Ectodermal cell (in vitro differentiated cells): Measurements from ENCODE around the gene SERPINI1.

Source experiments
- H3K27ac ChIP-seq: 2 replicates; pipeline ENCODE4 v1.7.0; 2013; ENCODE audit warnings: mild to moderate bottlenecking, low read depth, low read length; ENCODE audit not compliant: insufficient read depth, poor library complexity, severe bottlenecking
- H3K27me3 ChIP-seq: 2 replicates; pipeline ENCODE4 v1.7.0; 2013; ENCODE audit warnings: mild to moderate bottlenecking, low read length; ENCODE audit not compliant: insufficient read depth, control insufficient read depth, poor library complexity, severe bottlenecking
- H3K36me3 ChIP-seq: one replicate; pipeline ENCODE4 v1.7.0; 2013; ENCODE audit warnings: low read length; ENCODE audit not compliant: control insufficient read depth, insufficient read depth
- H3K4me1 ChIP-seq: one replicate; pipeline ENCODE4 v1.7.0; 2013; ENCODE audit warnings: low read length; ENCODE audit not compliant: control insufficient read depth, insufficient read depth
- H3K4me3 ChIP-seq: 2 replicates; pipeline ENCODE4 v1.7.0; 2013; ENCODE audit warnings: low read depth, low read length, control low read depth; ENCODE audit not compliant: insufficient read depth
- H3K9me3 ChIP-seq: 2 replicates; pipeline ENCODE4 v1.7.0; 2013; ENCODE audit warnings: mild to moderate bottlenecking, low read length, moderate library complexity; ENCODE audit not compliant: control insufficient read depth
- WGBS, 2 experiments: methylation state at CpG; one replicate each; pipeline ENCODE4 v1.1.7; 2013; ENCODE audit warnings: missing lambda C conversion rate in 2 of 2; 5-methylcytosine and 5-hydroxymethylcytosine counted together

SERPINI1 gene

DNA sequence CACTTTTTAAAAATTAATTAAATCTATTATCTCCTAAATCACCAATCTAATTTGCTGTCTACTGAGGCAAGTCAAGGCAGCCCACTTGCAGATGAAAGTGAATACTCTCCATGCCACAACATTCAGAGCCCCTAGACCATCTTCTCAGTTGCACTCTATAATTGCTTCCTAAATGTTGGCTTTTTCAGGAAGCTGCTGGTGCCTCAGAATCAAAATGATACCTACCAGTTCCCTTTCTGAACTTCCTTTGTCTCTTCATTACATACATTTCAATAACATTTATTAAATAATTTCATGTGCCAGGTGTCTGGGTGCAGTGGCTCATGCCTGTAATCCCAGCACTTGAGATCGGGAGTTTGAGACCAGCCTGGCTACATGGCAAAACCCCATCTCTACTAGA lies 124.1 kb downstream of the SERPINI1 start:
- WGBS, 2 experiments = 73 to 95% methylated on average over 1 of the region's 1 CpG
- H3K27ac ChIP-seq = no peak overlapping the region
- no peaks in the 10 kb centered on the region for H3K27me3 ChIP-seq
- H3K4me3 ChIP-seq = no peak overlapping the region
- H3K4me1 ChIP-seq = no peaks in the 10 kb centered on the region
- H3K9me3 ChIP-seq = no peaks in the 10 kb centered on the region
- no peaks in the 10 kb centered on the region for H3K36me3 ChIP-seq

DNA sequence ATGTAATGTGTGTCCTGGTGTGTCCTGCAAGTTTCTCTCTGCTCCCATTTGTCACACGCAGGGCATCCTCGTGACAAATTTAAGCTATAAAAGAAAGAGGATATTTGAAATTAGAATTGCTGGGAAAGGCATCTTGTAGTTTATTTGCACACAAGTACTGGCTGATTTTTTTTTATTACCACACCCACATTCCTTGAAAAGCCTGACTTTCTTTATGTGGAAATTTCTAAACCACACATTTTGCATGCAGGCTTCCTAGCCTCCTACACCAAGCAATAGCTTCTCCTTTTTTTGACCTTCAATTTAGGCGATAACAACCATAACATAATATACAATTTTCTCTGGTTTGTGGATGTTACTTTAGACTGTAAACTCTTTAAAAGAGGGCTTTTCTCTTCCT lies 126.1 kb downstream of the SERPINI1 start:
- Histone ChIP-seq H3K36me3 (no peaks in the 10 kb centered on the region), H3K4me1 (no peaks in the 10 kb centered on the region), H3K27ac (no peak overlapping the region), H3K4me3 (no peak overlapping the region), H3K27me3 (no peaks in the 10 kb centered on the region), H3K9me3 (no peaks in the 10 kb centered on the region)
- WGBS, 2 experiments = 90 to 91% methylated on average over 2 of the region's 3 CpGs

DNA sequence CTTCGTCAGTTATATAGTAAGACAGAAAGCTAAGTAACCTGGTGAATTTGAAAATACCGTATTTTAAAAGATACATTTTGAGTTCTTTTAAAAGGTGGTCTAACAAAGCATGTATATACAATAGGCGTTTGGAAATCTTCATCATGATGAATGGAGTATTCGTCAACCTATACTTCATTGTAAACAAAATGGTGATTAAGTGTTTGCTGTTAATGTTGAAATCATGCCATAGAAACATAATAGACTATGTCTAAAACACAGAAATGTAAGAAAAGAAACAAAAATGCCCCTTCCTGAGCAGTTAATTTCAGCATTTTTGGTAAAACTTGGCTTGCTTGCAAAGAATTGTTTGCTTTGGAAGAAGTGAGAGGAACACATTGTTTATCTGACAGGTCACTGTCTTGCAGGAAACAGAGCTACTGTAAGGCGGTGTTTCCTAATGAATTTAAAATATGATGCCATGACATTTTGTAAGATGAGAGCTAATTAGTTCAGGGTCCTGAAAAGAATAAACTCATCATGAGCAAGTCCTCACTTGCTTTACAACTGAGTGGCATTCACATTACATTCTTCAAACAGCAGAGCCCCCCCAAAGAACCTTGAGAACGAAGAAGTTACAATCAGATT lies 126.7 kb downstream of the SERPINI1 start:
- H3K4me1 ChIP-seq = no peaks in the 10 kb centered on the region
- no peaks in the 10 kb centered on the region for H3K27me3 ChIP-seq
- H3K9me3 ChIP-seq = no peaks in the 10 kb centered on the region
- no peak overlapping the region for H3K27ac ChIP-seq
- H3K36me3 ChIP-seq = no peaks in the 10 kb centered on the region
- WGBS, 2 experiments = 91% methylated on average over 5 to 6 of the region's 6 CpGs
- H3K4me3 ChIP-seq = no peak overlapping the region

DNA sequence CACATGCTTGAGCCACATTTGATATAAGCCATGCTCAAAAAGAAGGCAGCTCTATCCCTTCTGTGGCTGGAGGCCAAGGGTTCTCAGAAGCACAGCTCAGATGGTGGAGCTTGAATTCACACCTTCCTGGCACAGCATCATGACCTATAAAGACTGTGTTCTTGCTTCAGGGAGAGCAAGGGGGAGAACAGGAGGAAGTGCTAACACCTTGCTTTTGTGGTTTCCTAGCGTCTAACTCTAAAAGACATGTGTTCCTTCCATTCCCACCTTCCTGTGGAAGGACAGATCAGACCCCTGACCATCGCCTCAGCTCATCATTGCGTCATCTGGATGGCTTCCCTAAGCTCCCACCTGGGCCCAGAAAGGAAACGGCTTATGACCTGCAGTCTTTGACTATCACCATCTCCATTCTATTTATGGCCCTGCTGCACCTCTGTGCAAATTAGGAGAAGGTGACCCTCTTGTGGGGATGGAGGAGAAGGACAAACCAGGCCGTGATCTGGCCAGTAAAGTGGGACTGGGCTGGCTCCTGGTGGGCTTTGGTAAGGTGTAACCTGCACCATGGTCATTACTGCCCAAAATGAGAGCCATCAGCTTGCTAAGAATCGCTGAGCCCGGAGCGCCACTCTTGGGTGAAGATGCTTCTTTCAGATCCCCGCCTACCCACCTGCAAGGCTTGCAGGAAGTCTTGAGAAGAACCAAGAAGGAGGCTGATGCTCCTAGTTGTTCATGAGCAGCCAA lies 128.5 kb downstream of the SERPINI1 start:
- Histone ChIP-seq H3K36me3 (no peaks in the 10 kb centered on the region), H3K27ac (no peak overlapping the region), H3K9me3 (no peaks in the 10 kb centered on the region), H3K4me3 (no peak overlapping the region), H3K4me1 (no peaks in the 10 kb centered on the region), H3K27me3 (no peaks in the 10 kb centered on the region)
- WGBS, 2 experiments = 92 to 96% methylated on average over 9 of the region's 9 CpGs

DNA sequence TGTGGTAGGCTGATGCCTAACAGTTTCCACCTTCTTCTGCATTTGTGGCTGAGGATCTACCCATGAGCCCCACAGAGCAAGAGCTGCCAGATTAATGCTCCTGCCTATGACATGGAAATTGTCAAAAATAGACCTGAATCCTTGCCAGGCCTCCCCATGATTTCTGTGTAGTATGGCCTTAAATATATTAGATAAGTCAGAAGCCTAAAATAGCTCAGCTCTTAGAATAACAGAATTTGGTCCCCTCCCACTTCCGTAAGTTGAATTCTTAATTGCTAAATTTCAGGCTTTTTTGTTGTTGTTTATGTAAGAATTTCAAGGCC lies 129.0 kb downstream of the SERPINI1 start:
- H3K36me3 ChIP-seq = no peaks in the 10 kb centered on the region
- 83 to 86% methylated on average over 1 of the region's 1 CpG for WGBS, 2 experiments
- H3K4me3 ChIP-seq = no peak overlapping the region
- H3K27ac ChIP-seq = no peak overlapping the region
- no peaks in the 10 kb centered on the region for H3K9me3 ChIP-seq
- no peaks in the 10 kb centered on the region for H3K27me3 ChIP-seq
- no peaks in the 10 kb centered on the region for H3K4me1 ChIP-seq

DNA sequence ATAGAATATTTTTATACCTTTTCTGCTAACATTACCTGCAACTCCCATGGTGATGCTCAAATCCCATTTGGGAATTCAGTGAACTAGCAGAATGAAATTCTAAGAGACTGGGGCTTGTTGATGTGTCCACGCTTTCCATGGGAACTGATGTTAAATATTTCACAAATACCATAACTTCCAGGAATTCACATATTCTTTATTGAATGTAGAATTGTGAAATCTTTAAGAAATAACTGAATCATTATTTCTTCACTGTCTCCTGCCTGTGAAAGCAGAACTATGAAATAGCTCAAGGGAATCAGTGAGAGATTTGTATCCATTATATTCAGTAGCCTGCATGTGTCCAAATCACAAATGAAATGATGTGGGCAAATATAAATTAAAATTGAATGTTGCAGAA lies 130.8 kb downstream of the SERPINI1 start:
- H3K4me1 ChIP-seq = no peaks in the 10 kb centered on the region
- H3K9me3 ChIP-seq = no peaks in the 10 kb centered on the region
- WGBS, 2 experiments = 100% methylated on average over 1 of the region's 1 CpG; no CpG with 5 or more reads in 1 of the 2 experiments
- no peaks in the 10 kb centered on the region for H3K36me3 ChIP-seq
- no peak overlapping the region for H3K4me3 ChIP-seq
- no peaks in the 10 kb centered on the region for H3K27me3 ChIP-seq
- H3K27ac ChIP-seq = no peak overlapping the region

DNA sequence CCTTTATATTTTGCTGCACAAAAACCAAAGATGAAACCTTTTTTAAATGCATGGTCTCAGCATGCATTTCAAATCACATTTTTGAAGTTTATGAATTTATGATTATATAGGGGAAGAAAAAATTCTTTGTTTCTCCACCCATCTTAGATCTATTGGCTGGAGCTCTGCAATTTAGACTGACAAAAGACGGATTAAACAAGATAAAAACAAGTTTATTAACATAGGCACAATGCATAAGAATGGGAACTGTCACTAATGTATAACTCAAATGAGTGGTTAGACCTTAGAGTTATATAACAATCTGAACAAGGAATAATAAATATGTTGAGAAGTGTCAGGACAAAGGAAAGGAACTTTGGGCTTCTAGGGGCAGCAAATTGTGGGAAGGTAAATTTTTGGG lies 132.5 kb downstream of the SERPINI1 start:
- no peak overlapping the region for H3K4me3 ChIP-seq
- H3K9me3 ChIP-seq = no peaks in the 10 kb centered on the region
- H3K36me3 ChIP-seq = no peaks in the 10 kb centered on the region
- H3K4me1 ChIP-seq = no peaks in the 10 kb centered on the region
- H3K27ac ChIP-seq = no peak overlapping the region
- WGBS, 2 experiments = 100% methylated on average over 1 of the region's 1 CpG; no CpG with 5 or more reads in 1 of the 2 experiments
- H3K27me3 ChIP-seq = no peaks in the 10 kb centered on the region

DNA sequence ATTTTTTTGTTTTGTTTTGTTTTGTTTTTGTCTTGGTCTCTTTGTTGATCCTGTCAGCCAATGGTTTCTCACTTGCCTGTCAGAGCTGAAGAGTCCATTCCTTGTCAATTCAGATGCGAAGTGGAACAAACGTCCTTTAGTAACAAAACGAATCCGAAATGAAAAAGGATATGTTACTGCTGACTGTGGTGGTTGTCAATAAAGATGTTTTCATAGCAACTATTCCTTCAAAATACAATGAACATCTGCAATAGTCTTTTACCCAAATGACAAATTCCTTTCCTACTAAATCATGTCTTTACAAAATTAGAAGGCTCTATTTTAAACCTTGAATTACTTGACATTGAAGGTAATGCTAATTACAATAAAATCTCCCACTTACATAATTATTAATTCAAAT lies 134.7 kb downstream of the SERPINI1 start:
- Histone ChIP-seq H3K9me3 (no peaks in the 10 kb centered on the region), H3K27ac (no peak overlapping the region), H3K4me1 (no peaks in the 10 kb centered on the region), H3K4me3 (no peak overlapping the region), H3K27me3 (no peaks in the 10 kb centered on the region), H3K36me3 (no peaks in the 10 kb centered on the region)
- 53 to 60% methylated on average over 2 to 4 of the region's 4 CpGs for WGBS, 2 experiments

DNA sequence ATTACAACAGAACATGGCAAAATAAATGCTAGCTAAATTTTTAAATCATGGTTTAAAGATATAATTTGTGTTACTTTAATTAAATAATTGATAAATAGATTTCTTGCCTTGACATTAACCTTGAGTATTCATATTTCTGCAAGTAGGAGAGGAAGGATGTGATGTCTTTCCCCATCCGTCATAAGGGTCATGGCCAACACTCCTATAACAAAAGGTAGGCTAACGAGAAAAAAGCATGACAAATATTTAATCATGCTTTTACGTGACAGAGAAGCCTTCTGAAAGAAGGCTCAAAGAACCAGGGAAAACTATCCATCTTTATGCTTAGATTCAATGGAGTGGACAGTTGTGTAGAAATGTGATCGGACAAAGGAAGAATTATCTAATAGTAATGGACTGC lies 135.2 kb downstream of the SERPINI1 start:
- H3K36me3 ChIP-seq = no peaks in the 10 kb centered on the region
- H3K4me3 ChIP-seq = no peak overlapping the region
- WGBS, 2 experiments = 93 to 95% methylated on average over 4 of the region's 4 CpGs
- no peaks in the 10 kb centered on the region for H3K9me3 ChIP-seq
- H3K27ac ChIP-seq = no peak overlapping the region
- no peaks in the 10 kb centered on the region for H3K4me1 ChIP-seq
- H3K27me3 ChIP-seq = no peaks in the 10 kb centered on the region

DNA sequence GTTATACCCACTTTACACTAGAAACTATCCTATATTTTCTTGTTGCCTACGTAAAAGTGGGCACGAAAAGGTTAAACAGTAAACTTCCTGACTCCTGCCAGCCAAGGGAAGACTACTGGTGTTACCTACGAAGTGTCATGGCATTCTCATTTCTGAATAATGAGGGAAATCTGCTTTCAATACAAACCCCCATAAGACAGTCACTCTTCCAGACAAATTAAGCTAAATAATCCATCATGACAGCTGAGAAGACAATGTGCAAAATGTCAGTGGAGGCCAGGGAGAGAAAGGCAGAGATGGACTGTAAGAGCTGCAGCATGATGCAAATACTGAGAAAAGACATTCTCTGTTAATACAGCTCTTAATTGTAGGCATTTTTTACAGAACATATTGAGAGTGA lies 136.5 kb downstream of the SERPINI1 start:
- no peaks in the 10 kb centered on the region for H3K9me3 ChIP-seq
- H3K36me3 ChIP-seq = no peaks in the 10 kb centered on the region
- H3K4me1 ChIP-seq = no peaks in the 10 kb centered on the region
- no peaks in the 10 kb centered on the region for H3K27me3 ChIP-seq
- WGBS, 2 experiments = 92% methylated on average over 3 of the region's 3 CpGs
- no peak overlapping the region for H3K4me3 ChIP-seq
- H3K27ac ChIP-seq = no peak overlapping the region
